ENCODE data around the gene ZNF749. TPM values are rescaled to one million over a fixed set of nuclear protein-coding genes. Genes with fewer than 3 reads are reported as not detected.

Gene ZNF749
- total and polyA plus RNA-seq, 10 of the 15 experiments (the other 5 are each of a cell fraction or from before 2014, with no cell fraction given): 3.1 to 20.2 (median 13.7) TPM

- BruUV-seq (replicated peaks): no TSS peak
- RAD21 ChIA-PET (ENCODE audit: unreplicated experiment): no interaction called here
- WGBS (ENCODE audit: insufficient coverage, insufficient replicate concordance, low lambda C conversion rate, missing lambda C conversion rate): 93% methylated on average over 9 of the region's 9 CpGs
- POLR2A ChIA-PET: interaction anchor here (0.5 to 0.6 kb wide), 2 partner anchors 28 to 323 kb away, joined by 6 to 7 read pairs; partner anchors contain the start of gene ZNF671
- H3K4me3 ChIP-seq: no peak overlapping the region
- H2AFZ ChIP-seq (ENCODE audit: control insufficient read depth, low read depth, low read length): no peak overlapping the region
- H4K20me1 ChIP-seq (ENCODE audit: control insufficient read depth, insufficient read depth): no peaks in the 10 kb centered on the region
- ATAC-seq (no peak), DNase-seq (ENCODE audit: low read depth, low spot score) (no peak), FAIRE-seq (no peak)
- intact Hi-C loops (cut with micrococcal nuclease; ENCODE audit: unreplicated experiment) (loop anchor here (10.0 kb wide), 1 partner anchor 481 kb away; the partner anchor contains the start of gene ZNF814), in situ Hi-C loops (cut with MboI) (no loop called here)
- no peak overlapping the region for H3K9ac ChIP-seq (ENCODE audit: control insufficient read depth, insufficient read depth, low read length)
- no peaks in the 10 kb centered on the region for H3K27me3 ChIP-seq (replicated peaks in 1 of 2; ENCODE audit: control insufficient read depth in 2 of 2, insufficient read depth in 2 of 2, low read length in 1 of 2)
- peaks cover 1 to 3% of the 10 kb centered on the region in 2 experiments; a peak in 3 of 4 replicates for H3K36me3 ChIP-seq (ENCODE audit: control insufficient read depth in 2 of 2, insufficient read depth in 2 of 2, low read length in 1 of 2)
- H3K27ac ChIP-seq (ENCODE audit: control insufficient read depth, insufficient read depth): no peak overlapping the region
- no peaks in the 10 kb centered on the region for H3K79me2 ChIP-seq (ENCODE audit: control insufficient read depth, insufficient read depth, low read length)
- H3K4me1 ChIP-seq (ENCODE audit: control insufficient read depth, insufficient read depth, low read length): no peaks in the 10 kb centered on the region
- CTCF ChIA-PET: interaction anchor here (0.7 to 3.1 kb wide), 4 partner anchors 10 to 23 kb away, joined by 3 to 8 read pairs (median 4); no protein-coding TSS in a partner anchor
- no peak overlapping the region for H3K4me2 ChIP-seq (ENCODE audit: control insufficient read depth, insufficient read depth)
- SMC1A ChIA-PET (ENCODE audit: uncharacterized antibody, unreplicated experiment): interaction anchor here (0.7 to 0.9 kb wide), 2 partner anchors 14 to 428 kb away, joined by 3 read pairs; no protein-coding TSS in a partner anchor
- no peak for TF ChIP-seq PML (IDR thresholded peaks at IDR 0.05; ENCODE audit: low read length)
- no peak for TF ChIP-seq GATAD2B (conservative IDR thresholded peaks at IDR 0.05; ENCODE audit: low read depth)
- no peak for TF ChIP-seq ESRRA (IDR thresholded peaks at IDR 0.05; ENCODE audit: low read length)
- no peak for TF ChIP-seq CHD2 (IDR thresholded peaks at IDR 0.05; ENCODE audit: borderline replicate concordance, low read depth, low read length)
- TF ChIP-seq TAF1 (IDR thresholded peaks at IDR 0.05; ENCODE audit: borderline replicate concordance, low read depth, low read length): no peak
- no peak for TF ChIP-seq POLR2AphosphoS2 (IDR thresholded peaks at IDR 0.05; ENCODE audit: low read depth, low read length)
- no peak for TF ChIP-seq HDAC2 (IDR thresholded peaks at IDR 0.05)
- H3K9me3 ChIP-seq (replicated peaks; ENCODE audit: control insufficient read depth, insufficient read depth, low read length): no peaks in the 10 kb centered on the region; the same call in 1 of the 3 replicates
Measured at GRCh38 chr19:57403737-57404563, 31.2 kb upstream of the ZNF749 start.

Data from GM12878 (cell line).